OCI-LY3 (cell line): Measurements from ENCODE around the gene BBX.

ENCODE experiments used
- EZH2phosphoT487 ChIP-seq: fragments of 200-600 bp; shearing (Covaris generic); IDR thresholded peaks from 2 replicates; pipeline ENCODE4 v1.6.1; 2018; ENCODE audit warnings: antibody characterized with exemption, mixed run types, low read depth
- TF ChIP-seq, protein P1 (sequence below): fragments of 200-600, 300-600 bp; sonication (generic); IDR thresholded peaks from 2 replicates; pipeline ENCODE4 v1.5.1; 2014; ENCODE audit warnings: antibody characterized with exemption, low read length, low read depth

DNA sequence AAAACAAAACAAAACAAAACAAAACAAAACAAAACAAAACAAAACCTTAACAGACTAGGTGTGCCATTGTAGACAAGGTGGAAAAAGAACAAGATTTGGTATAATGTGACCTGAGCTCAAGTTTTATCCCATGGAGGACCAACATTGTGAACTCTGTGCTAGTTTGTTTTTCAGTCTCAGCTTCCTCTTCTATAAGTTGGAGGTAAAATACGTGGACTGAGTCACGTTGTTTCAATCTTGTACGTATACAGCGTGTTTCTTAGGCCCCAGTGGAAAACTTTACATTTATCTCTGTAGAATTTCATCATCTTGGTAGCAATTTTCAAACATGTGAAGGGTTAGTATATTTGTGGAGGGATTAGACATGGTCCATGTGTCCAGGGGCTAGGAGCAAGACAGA is 306.4 kb downstream of the BBX start:
- TF ChIP-seq, protein P1, sequence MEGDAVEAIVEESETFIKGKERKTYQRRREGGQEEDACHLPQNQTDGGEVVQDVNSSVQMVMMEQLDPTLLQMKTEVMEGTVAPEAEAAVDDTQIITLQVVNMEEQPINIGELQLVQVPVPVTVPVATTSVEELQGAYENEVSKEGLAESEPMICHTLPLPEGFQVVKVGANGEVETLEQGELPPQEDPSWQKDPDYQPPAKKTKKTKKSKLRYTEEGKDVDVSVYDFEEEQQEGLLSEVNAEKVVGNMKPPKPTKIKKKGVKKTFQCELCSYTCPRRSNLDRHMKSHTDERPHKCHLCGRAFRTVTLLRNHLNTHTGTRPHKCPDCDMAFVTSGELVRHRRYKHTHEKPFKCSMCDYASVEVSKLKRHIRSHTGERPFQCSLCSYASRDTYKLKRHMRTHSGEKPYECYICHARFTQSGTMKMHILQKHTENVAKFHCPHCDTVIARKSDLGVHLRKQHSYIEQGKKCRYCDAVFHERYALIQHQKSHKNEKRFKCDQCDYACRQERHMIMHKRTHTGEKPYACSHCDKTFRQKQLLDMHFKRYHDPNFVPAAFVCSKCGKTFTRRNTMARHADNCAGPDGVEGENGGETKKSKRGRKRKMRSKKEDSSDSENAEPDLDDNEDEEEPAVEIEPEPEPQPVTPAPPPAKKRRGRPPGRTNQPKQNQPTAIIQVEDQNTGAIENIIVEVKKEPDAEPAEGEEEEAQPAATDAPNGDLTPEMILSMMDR: no peak
- no peak for TF ChIP-seq EZH2phosphoT487
